ENCODE data around the gene TTLL5. TPM values are rescaled to one million over a fixed set of nuclear protein-coding genes. Genes with fewer than 3 reads are reported as not detected.

The TTLL5 gene
- total RNA-seq, 3 donors from 2014 or later = 21.9 to 66.6 (median 35.7) TPM

GRCh38 chr14:75711796-75712211, 50.8 kb downstream of the TTLL5 start:
- Histone ChIP-seq H3K27me3 (no peaks in the 10 kb centered on the region), H3K4me1 (peaks cover 0 to 5% of the 10 kb centered on the region in 2 donors), H3K9me3 (no peaks in the 10 kb centered on the region), H3K27ac (peak overlapping the region; percentile 83 to 87), H3K36me3 (no peaks in the 10 kb centered on the region), H3K4me3 (peak overlapping the region in 1 of 3 donors; percentile 2)
- intact Hi-C loops (cut with DNase I; ENCODE audit: low total_unique reads) = no loop called here
- DNase-seq (ENCODE audit: low spot score in 2 of 2) = peak; percentile 74 to 87
- TF ChIP-seq POLR2AphosphoS5 (IDR thresholded peaks at IDR 0.05) = peak in 2 of 3 donors; percentile 57 to 72
- TF ChIP-seq, protein P1, sequence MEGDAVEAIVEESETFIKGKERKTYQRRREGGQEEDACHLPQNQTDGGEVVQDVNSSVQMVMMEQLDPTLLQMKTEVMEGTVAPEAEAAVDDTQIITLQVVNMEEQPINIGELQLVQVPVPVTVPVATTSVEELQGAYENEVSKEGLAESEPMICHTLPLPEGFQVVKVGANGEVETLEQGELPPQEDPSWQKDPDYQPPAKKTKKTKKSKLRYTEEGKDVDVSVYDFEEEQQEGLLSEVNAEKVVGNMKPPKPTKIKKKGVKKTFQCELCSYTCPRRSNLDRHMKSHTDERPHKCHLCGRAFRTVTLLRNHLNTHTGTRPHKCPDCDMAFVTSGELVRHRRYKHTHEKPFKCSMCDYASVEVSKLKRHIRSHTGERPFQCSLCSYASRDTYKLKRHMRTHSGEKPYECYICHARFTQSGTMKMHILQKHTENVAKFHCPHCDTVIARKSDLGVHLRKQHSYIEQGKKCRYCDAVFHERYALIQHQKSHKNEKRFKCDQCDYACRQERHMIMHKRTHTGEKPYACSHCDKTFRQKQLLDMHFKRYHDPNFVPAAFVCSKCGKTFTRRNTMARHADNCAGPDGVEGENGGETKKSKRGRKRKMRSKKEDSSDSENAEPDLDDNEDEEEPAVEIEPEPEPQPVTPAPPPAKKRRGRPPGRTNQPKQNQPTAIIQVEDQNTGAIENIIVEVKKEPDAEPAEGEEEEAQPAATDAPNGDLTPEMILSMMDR (IDR thresholded peaks at IDR 0.05) = no peak

- intact Hi-C loops (cut with DNase I; ENCODE audit: low total_unique reads) = no loop called here
- H3K27me3 ChIP-seq = no peaks in the 10 kb centered on the region
- H3K27ac ChIP-seq = peak overlapping the region in 1 of 2 donors; percentile 19
- no peaks in the 10 kb centered on the region for H3K36me3 ChIP-seq
- H3K9me3 ChIP-seq = no peaks in the 10 kb centered on the region
- H3K4me1 ChIP-seq = peaks cover 0 to 5% of the 10 kb centered on the region in 2 donors
- TF ChIP-seq POLR2AphosphoS5 (IDR thresholded peaks at IDR 0.05) = no peak
- no peak for TF ChIP-seq POLR2A (IDR thresholded peaks at IDR 0.05)
- TF ChIP-seq, protein P1 (IDR thresholded peaks at IDR 0.05) = no peak
- H3K4me3 ChIP-seq = no peak overlapping the region
- no peak for DNase-seq (ENCODE audit: low spot score in 2 of 2)
Observed at GRCh38 chr14:75714991-75715390, 53.9 kb downstream of the TTLL5 start.

GRCh38 chr14:75715926-75716780, 55.1 kb downstream of the TTLL5 start:
- Histone ChIP-seq H3K9me3 (no peaks in the 10 kb centered on the region), H3K27ac (peak overlapping the region in 1 of 2 donors; percentile 34), H3K4me1 (peaks cover 0 to 5% of the 10 kb centered on the region in 2 donors), H3K4me3 (no peak overlapping the region), H3K27me3 (no peaks in the 10 kb centered on the region), H3K36me3 (no peaks in the 10 kb centered on the region)
- intact Hi-C loops (cut with DNase I; ENCODE audit: low total_unique reads) = no loop called here
- TF ChIP-seq POLR2A (IDR thresholded peaks at IDR 0.05) (no peak), POLR2AphosphoS5 (IDR thresholded peaks at IDR 0.05) (no peak)
- TF ChIP-seq, protein P1 (IDR thresholded peaks at IDR 0.05) = no peak
- no peak for DNase-seq (ENCODE audit: low spot score in 2 of 2)

- Histone ChIP-seq H3K27me3 (no peaks in the 10 kb centered on the region), H3K9me3 (no peaks in the 10 kb centered on the region), H3K36me3 (no peaks in the 10 kb centered on the region), H3K27ac (peak overlapping the region; percentile 1 to 22), H3K4me1 (peaks cover 0 to 4% of the 10 kb centered on the region in 2 donors), H3K4me3 (no peak overlapping the region)
- TF ChIP-seq, protein P1 (IDR thresholded peaks at IDR 0.05) = no peak
- TF ChIP-seq POLR2AphosphoS5 (IDR thresholded peaks at IDR 0.05) (no peak), POLR2A (IDR thresholded peaks at IDR 0.05) (no peak)
- intact Hi-C loops (cut with DNase I; ENCODE audit: low total_unique reads) = no loop called here
- no peak for DNase-seq (ENCODE audit: low spot score in 2 of 2)
Observed at GRCh38 chr14:75717729-75718128, 56.7 kb downstream of the TTLL5 start.

DNA sequence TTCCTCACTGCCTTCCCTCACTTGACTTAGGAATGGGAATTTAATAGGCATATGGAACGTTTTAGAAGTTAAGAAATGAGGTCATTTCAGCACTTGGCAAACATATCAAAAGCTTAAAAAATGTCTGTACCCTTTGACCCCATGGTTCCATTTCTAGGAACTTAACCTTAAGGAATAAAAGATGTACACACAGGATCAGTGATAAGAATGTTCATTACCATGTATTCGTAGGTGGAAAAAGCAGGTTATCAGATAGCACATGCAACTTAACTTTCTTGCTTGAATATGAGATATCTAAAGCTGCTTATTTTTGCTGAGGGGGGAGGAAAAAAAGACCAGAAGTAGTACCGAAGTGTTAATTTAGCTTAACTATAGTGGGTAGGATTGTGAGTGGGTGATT, 57.2 kb downstream of the TTLL5 start:
- H3K27me3 ChIP-seq = no peaks in the 10 kb centered on the region
- H3K9me3 ChIP-seq = no peaks in the 10 kb centered on the region
- H3K4me1 ChIP-seq = no peaks in the 10 kb centered on the region
- TF ChIP-seq POLR2A (IDR thresholded peaks at IDR 0.05) = no peak
- TF ChIP-seq POLR2AphosphoS5 (IDR thresholded peaks at IDR 0.05) = no peak
- TF ChIP-seq, protein P1 (IDR thresholded peaks at IDR 0.05) = no peak
- H3K36me3 ChIP-seq = no peaks in the 10 kb centered on the region
- H3K27ac ChIP-seq = peak overlapping the region in 1 of 2 donors; percentile 22
- no peak overlapping the region for H3K4me3 ChIP-seq
- intact Hi-C loops (cut with DNase I; ENCODE audit: low total_unique reads) = no loop called here
- DNase-seq (ENCODE audit: low spot score in 2 of 2) = no peak
